ENCODE measurements around the gene EPB41L4A. TPM values are rescaled to one million over a fixed set of nuclear protein-coding genes. Genes with fewer than 3 reads are reported as not detected.

Gene EPB41L4A
- polyA plus RNA-seq, 3 donors from 2014 or later = 2.4 to 11.7 (median 6.0) TPM

DNA sequence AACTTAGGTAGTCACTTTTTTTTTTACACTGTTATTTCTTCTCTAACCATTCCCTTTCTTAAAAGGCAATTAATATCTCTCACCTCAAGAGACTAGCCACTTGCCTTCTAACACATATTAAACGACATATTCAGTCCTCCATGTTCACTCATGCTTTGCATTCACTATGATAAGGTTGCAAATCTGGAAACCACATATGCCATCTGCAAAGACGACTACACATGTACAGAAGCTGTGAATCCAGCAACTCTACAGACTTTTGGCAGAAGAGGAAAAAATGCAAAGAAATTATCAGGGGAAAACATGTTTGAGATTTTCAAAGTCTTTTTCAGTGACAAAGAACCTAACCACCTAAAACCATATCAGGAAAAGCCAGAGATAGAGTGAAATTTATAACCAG lies 112.1 kb downstream of the EPB41L4A start:
- H3K9me3 Mint-ChIP-seq = peaks cover 0 to 3% (median 0%) of the 10 kb centered on the region in 6 donors

DNA sequence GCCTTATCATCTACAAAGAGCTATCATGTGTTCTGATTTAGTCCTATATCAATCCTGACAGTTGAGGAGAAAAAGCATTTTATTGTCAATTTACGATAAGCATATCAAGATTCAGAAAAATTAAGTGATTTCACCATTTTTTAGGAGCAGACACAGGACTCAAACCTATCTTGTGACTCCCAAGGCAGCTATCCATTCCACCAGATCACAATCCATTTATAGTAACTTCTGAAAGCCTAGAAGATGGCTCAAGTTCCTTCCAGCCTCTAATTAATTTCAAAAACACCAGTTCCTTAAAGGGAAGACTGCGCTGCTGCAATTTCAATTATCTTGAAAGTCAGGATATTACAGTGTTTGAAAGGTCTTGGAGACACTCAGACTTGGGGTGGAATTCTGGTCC lies 114.3 kb downstream of the EPB41L4A start:
- H3K27me3 Mint-ChIP-seq (ENCODE audit: low read depth in 3 of 3) = peaks cover 0 to 3% (median 2%) of the 10 kb centered on the region in 3 donors
- H3K4me1 Mint-ChIP-seq = no peaks in the 10 kb centered on the region
- DNase-seq = no peak
- H3K9me3 Mint-ChIP-seq = peaks cover 0 to 8% (median 4%) of the 10 kb centered on the region in 6 donors
- H3K36me3 Mint-ChIP-seq = peaks cover 3 to 16% (median 8%) of the 10 kb centered on the region in 3 donors
- H3K27ac Mint-ChIP-seq = no peak overlapping the region
- H3K4me3 Mint-ChIP-seq = no peak overlapping the region

More for the DNA sequence above, 112.1 kb downstream of the EPB41L4A start:
- Mint-ChIP-seq H3K27me3 (ENCODE audit: low read depth in 3 of 3) (peaks cover 0 to 3% (median 2%) of the 10 kb centered on the region in 3 donors), H3K36me3 (peaks cover 3 to 7% (median 4%) of the 10 kb centered on the region in 3 donors), H3K4me3 (no peak overlapping the region), H3K27ac (no peak overlapping the region), H3K4me1 (no peaks in the 10 kb centered on the region)
- no peak for DNase-seq

DNA sequence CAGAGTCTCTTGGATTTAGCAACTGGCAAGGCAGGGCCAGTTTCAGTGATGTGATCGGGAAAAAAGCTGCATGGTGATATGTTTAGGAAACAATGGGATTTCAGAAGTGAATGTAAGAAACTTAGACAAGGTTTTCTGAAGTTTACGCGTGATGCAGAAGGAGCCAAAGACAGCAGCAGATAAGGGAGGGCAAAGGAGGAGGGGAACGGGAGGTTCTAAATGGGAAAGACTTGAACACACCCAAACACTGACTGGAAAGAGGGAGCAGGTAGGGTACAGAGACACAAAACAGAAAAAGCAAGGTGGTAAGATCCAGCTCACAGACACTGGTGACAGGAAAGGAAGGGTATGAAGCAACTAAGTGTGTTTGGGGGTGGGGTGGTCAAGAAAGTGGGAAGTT lies 115.4 kb downstream of the EPB41L4A start:
- no peaks in the 10 kb centered on the region for H3K4me1 Mint-ChIP-seq
- DNase-seq = no peak
- H3K27ac Mint-ChIP-seq = peak overlapping the region in 1 of 6 donors; percentile 8
- peaks cover 4 to 18% (median 10%) of the 10 kb centered on the region in 6 donors for H3K9me3 Mint-ChIP-seq
- peaks cover 0 to 4% (median 3%) of the 10 kb centered on the region in 3 donors for H3K27me3 Mint-ChIP-seq (ENCODE audit: low read depth in 3 of 3)
- H3K4me3 Mint-ChIP-seq = no peak overlapping the region
- peaks cover 6 to 16% (median 13%) of the 10 kb centered on the region in 3 donors for H3K36me3 Mint-ChIP-seq

DNA sequence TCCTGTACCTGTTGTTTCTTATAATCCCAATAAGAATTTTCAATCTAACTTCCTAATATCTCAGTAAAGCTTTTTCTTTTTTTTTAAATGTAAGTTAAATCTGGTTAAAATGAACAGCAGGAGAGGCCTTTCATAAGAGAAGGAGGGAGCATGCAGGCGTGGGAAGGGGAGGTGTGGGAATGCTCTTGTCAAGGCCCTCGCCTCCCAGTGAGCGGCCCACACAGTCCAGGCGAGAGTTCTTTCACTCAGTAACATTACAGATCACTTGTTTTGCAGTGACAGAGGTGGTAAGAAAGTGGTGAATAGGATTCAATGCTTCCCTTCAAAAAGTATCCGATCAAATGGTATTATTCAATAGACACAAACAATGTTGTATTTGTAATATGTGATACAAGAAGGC lies 125.0 kb downstream of the EPB41L4A start:
- DNase-seq = no peak
- Mint-ChIP-seq H3K4me1 (peaks cover 0 to 6% of the 10 kb centered on the region in 2 donors), H3K36me3 (peaks cover 0 to 5% (median 3%) of the 10 kb centered on the region in 3 donors)

DNA sequence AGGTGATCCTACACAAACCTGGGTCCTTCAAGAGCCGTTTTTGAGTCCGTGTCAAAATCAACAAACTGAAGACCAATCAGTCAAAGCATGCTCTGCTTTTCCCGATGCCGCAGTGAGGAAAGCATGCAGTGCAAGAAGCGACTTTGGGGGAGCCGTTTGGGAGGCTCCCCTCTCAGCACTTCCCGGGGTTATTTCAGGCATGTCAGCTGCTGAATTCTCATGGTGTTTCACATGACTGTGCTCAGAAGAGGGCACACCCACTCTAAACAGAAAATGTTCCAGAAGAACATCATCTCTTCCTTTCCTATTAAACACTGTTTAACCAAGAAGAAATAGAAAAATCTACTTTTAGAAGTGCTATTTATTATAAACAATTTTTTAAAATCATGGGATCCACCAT lies 125.5 kb downstream of the EPB41L4A start:
- no peak for DNase-seq
- Mint-ChIP-seq H3K4me3 (no peak overlapping the region), H3K27ac (no peak overlapping the region), H3K4me1 (peaks cover 0 to 6% of the 10 kb centered on the region in 2 donors), H3K36me3 (peaks cover 0 to under 1% (median under 1%) of the 10 kb centered on the region in 3 donors), H3K27me3 (ENCODE audit: low read depth in 3 of 3) (peaks cover 2 to 7% (median 3%) of the 10 kb centered on the region in 3 donors), H3K9me3 (peaks cover 0 to 7% (median 5%) of the 10 kb centered on the region in 6 donors)

More for the DNA sequence above, 125.0 kb downstream of the EPB41L4A start:
- Mint-ChIP-seq H3K4me3 (no peak overlapping the region), H3K27me3 (ENCODE audit: low read depth in 3 of 3) (peaks cover 2 to 8% (median 3%) of the 10 kb centered on the region in 3 donors), H3K9me3 (peaks cover 4 to 12% (median 9%) of the 10 kb centered on the region in 6 donors), H3K27ac (no peak overlapping the region)

DNA sequence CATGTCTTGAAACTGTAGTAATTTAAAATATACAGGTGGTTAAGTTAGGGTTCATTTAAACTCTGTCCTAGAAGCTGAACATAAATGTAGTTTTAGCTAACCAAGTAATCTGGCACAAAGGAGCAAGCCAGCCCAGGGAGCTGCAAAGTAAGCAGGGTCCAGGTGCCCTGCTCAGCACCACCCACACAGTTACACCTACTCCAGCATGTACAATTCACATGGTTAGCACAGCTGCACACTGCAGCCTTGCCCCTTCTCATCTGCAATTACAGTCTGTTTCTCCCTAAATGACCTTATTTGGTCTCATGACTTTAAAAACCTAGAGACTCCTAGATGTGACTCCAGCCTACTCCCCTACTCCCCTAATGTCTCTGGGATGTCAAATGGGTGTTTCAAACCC lies 128.4 kb downstream of the EPB41L4A start:
- no peaks in the 10 kb centered on the region for H3K9me3 Mint-ChIP-seq
- no peak overlapping the region for H3K4me3 Mint-ChIP-seq
- DNase-seq = no peak
- peaks cover 0 to 6% of the 10 kb centered on the region in 2 donors for H3K4me1 Mint-ChIP-seq
- no peak overlapping the region for H3K27ac Mint-ChIP-seq
- peaks cover 0 to 3% (median 2%) of the 10 kb centered on the region in 3 donors for H3K27me3 Mint-ChIP-seq (ENCODE audit: low read depth in 3 of 3)
- H3K36me3 Mint-ChIP-seq = no peaks in the 10 kb centered on the region

DNA sequence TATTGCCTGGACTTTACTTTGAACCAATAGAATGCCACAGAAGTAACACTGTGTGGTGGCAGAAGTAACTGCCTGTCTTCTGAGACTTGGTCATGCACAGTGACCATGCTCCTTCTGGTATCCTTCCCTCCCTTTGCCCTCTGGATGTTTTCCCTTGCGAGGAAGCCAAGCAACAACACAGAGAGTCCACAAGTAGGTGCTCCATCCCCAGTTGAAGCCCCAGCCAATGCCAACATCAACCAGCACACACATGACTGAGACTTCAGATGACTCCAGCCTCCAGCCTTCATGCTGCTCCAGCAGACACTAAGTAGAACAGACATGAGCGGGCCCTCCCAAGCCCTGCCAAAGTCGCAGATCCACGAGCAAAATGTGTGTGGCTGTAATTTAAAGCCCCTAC lies 129.6 kb downstream of the EPB41L4A start:
- H3K27me3 Mint-ChIP-seq (ENCODE audit: low read depth in 3 of 3) = peaks cover 0 to 3% (median 2%) of the 10 kb centered on the region in 3 donors
- H3K4me3 Mint-ChIP-seq = no peak overlapping the region
- no peak overlapping the region for H3K27ac Mint-ChIP-seq
- DNase-seq = no peak
- H3K4me1 Mint-ChIP-seq = peaks cover 0 to 6% of the 10 kb centered on the region in 2 donors
- H3K36me3 Mint-ChIP-seq = no peaks in the 10 kb centered on the region
- H3K9me3 Mint-ChIP-seq = no peaks in the 10 kb centered on the region

DNA sequence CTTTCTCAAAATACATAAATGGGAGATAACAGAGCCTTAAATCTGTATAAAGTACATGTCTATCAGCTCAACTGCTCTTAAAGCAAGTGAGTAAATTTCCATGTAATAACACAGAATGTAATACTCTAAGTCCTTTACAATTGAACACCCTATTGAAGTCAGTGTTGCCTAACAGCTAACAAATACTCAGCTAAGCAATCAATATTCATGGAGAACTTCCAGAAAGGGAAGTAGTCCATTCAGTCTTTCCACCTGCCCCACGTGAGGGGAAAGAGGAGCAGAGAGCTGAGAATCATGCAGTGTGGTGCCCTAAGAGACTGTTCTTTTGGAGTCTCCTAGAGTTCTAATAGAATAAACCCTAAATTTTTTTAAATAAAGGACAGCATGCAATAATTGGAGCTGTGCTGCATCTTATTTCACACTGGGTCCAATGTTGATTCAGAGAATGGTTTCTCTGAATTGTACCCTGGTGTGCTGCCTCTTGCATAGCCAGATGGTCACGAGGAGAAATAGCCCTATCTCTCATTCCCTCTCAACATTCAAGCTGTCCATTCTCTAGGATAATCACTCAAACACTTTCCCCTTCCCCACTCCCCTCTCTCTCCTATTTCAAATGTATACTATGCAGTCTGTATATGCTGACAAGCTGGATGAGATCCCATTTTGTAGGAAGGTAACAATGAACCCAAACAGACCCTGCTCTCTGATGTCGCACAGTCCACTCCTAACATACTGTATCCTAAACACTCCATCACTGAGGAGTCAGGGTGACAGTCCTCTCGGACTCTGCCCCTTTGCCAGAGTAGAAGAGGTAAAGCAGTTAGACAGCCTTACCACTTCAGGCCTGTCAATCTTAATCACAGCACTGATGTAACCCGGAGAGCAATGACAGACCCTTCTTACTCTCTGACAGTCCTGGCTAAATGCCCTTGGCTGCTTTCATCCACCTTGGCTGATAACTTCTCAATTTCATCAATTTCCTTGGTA lies 134.8 kb downstream of the EPB41L4A start:
- H3K36me3 Mint-ChIP-seq = no peaks in the 10 kb centered on the region
- no peak overlapping the region for H3K27ac Mint-ChIP-seq
- DNase-seq = no peak
- H3K4me1 Mint-ChIP-seq = no peaks in the 10 kb centered on the region
- H3K9me3 Mint-ChIP-seq = peaks cover 0 to 3% (median 0%) of the 10 kb centered on the region in 6 donors
- no peaks in the 10 kb centered on the region for H3K27me3 Mint-ChIP-seq (ENCODE audit: low read depth in 3 of 3)
- no peak overlapping the region for H3K4me3 Mint-ChIP-seq

DNA sequence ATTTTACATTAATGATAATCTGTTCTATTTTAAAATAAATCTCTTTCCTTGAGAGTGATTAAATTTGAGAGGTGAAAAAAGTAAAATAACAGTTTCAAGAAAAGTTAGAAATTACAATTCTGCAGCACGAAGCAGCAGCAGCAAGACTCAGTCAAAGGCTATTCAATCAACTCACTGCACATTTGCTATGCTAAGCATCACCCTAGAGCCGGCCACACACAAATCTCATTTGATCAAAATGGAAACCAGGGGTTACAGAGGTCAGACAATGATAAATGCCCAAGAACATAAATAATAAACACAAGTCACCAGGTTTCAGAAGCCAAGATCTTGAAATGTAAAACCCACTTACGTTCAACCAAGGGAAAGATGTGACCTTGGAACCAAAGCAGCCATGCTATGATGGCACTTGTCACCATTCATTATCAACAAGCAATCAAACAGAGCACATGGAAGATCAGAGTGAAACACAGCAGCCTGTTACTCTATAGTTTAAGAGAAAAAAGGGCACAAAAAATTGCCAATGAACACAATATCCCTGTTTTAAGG lies 136.0 kb downstream of the EPB41L4A start:
- H3K4me3 Mint-ChIP-seq = no peak overlapping the region
- no peak overlapping the region for H3K27ac Mint-ChIP-seq
- peaks cover 0 to 3% (median 0%) of the 10 kb centered on the region in 6 donors for H3K9me3 Mint-ChIP-seq
- no peaks in the 10 kb centered on the region for H3K4me1 Mint-ChIP-seq
- no peaks in the 10 kb centered on the region for H3K27me3 Mint-ChIP-seq (ENCODE audit: low read depth in 3 of 3)
- no peak for DNase-seq
- H3K36me3 Mint-ChIP-seq = no peaks in the 10 kb centered on the region

DNA sequence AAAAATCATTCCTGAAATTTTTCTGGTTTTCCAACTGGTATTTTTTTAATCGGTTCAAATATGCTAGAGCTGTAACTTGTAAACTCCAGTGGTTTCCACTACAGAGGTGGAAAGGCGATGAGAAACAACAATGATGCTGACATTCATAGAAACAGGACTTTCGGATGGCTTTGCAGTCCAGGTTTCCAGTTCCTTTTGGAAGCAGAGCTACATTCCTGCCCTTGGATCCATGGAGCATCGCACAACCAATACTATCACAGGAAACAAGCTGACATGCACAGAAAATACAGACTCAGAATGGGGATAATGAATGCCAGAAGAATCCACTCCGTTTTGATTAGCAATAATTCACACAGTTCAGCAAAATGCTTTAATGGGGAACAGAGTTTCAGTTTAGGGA lies 140.0 kb downstream of the EPB41L4A start:
- no peaks in the 10 kb centered on the region for H3K4me1 Mint-ChIP-seq
- no peak overlapping the region for H3K27ac Mint-ChIP-seq
- H3K36me3 Mint-ChIP-seq = no peaks in the 10 kb centered on the region
- H3K27me3 Mint-ChIP-seq (ENCODE audit: low read depth in 3 of 3) = no peaks in the 10 kb centered on the region
- H3K4me3 Mint-ChIP-seq = no peak overlapping the region
- H3K9me3 Mint-ChIP-seq = peaks cover 0 to 3% (median 0%) of the 10 kb centered on the region in 6 donors
- no peak for DNase-seq

DNA sequence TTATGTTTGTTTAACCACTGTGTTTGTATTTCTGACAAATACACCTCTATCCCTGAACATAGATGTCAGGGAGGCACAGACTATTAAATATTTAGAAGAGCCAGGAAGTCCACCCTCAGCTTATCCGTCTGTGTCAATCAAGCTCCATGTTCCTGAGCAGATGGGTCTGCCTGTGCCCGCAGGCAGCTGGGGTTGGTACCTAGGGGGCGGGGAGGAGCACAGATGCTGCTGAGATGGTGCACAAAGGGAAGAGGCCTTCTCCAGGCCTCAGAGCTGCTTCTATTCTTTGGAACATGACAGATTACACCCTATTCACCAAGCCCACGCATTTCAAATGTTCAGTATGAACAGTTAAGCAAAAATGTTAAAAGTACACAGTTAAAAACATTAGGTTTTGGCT lies 142.1 kb downstream of the EPB41L4A start:
- H3K27ac Mint-ChIP-seq = no peak overlapping the region
- H3K36me3 Mint-ChIP-seq = no peaks in the 10 kb centered on the region
- H3K4me1 Mint-ChIP-seq = no peaks in the 10 kb centered on the region
- H3K9me3 Mint-ChIP-seq = peaks cover 0 to 3% (median 0%) of the 10 kb centered on the region in 6 donors
- H3K4me3 Mint-ChIP-seq = no peak overlapping the region
- DNase-seq = no peak
- H3K27me3 Mint-ChIP-seq (ENCODE audit: low read depth in 3 of 3) = no peaks in the 10 kb centered on the region

DNA sequence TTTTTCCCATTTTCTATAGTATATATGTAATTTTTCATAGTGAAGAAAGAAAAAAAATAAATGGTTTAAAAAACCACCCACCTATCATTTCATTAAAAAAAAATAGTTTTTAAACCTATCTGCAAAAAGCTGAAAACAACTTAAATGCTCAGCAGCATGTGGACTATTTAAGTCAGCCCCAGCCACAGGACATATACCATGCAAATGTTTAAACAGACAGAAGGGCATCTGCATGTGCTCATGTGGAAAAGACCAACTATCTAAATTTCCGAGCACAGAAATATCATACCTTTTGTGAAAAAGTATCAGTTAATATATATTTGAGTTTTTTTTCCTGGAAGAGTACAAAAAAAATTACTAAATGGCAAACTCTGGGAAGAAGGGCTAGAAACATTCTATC lies 143.4 kb downstream of the EPB41L4A start:
- no peaks in the 10 kb centered on the region for H3K27me3 Mint-ChIP-seq (ENCODE audit: low read depth in 3 of 3)
- H3K27ac Mint-ChIP-seq = no peak overlapping the region
- no peak for DNase-seq
- H3K4me3 Mint-ChIP-seq = no peak overlapping the region
- peaks cover 0 to 4% (median 0%) of the 10 kb centered on the region in 6 donors for H3K9me3 Mint-ChIP-seq
- no peaks in the 10 kb centered on the region for H3K36me3 Mint-ChIP-seq
- peaks cover 9 to 10% of the 10 kb centered on the region in 2 donors for H3K4me1 Mint-ChIP-seq

DNA sequence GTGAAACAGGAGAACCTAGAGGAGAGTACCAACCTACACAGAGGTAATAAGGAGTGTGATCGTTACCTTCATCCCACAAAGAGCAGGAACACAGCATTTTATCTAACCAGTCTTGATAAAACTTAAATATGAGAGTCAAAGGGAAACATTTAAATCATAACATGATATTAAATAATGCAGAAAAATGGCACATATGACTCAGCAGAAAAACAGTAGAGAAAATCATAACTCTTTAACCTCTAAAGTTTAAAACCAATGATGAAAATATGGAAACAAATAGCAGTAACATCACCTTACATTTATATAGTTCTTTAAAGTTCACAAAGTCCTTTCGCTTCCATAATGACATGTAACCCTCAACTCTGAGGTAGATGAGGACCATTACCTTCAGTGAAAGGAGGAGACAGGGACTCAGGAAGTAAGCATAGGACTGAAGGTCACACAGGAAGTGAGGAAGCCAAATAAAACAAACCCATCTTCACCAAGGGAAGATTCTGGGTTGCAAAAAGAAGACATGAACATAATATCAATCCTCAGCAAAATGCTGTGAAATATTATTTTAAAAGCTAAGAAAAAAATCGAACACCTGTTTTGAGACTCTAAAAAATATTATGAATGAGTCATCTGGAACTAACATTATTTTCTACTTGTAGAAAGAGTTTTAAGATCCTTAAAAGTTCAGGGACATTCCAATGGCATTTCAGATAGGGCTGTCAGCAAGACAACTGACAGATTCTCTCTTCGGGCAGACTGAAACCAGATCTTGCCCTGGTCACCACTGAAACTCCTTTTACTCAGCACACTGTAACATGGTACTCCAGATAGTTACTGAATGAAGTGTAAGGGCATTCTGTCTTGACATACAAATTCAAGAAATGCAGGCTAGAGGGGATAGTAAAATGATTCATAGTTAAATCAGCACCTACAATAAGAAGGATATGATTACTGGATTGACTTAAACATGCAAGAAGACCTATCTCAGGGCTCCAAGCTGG lies 148.5 kb downstream of the EPB41L4A start:
- Mint-ChIP-seq H3K27ac (peak overlapping the region in 4 of 6 donors; percentile 18 to 63 (median 44)), H3K9me3 (peaks cover 0 to 2% (median 0%) of the 10 kb centered on the region in 6 donors)

More for the DNA sequence above, 148.5 kb downstream of the EPB41L4A start:
- Mint-ChIP-seq H3K27me3 (ENCODE audit: low read depth in 3 of 3) (no peaks in the 10 kb centered on the region), H3K4me3 (peak overlapping the region in 3 of 5 donors; percentile 6 to 24 (median 11)), H3K36me3 (peaks cover 0 to 3% (median 0%) of the 10 kb centered on the region in 3 donors), H3K4me1 (peaks cover 18 to 20% of the 10 kb centered on the region in 2 donors)
- no peak for DNase-seq
